Activated T-cell treated with anti-CD3 and anti-CD28 coated beads for 1 hour (primary cell): ENCODE measurements around the gene ANKRD60.

ENCODE experiments used
- DNase-seq: peaks from one replicate; pipeline ENCODE4 v3.0.0-alpha.2; 2020; ENCODE audit warnings: low read depth

ANKRD60 gene

GRCh38 chr20:58194175-58194791, 34.2 kb downstream of the ANKRD60 start:
- DNase-seq, result no peak

GRCh38 chr20:58192567-58192966, 35.9 kb downstream of the ANKRD60 start:
- peak; percentile 25 for DNase-seq

- DNase-seq, result no peak
Observed at GRCh38 chr20:58192065-58192464, 36.4 kb downstream of the ANKRD60 start.

- DNase-seq, result no peak
Observed at GRCh38 chr20:58188527-58188926, 39.9 kb downstream of the ANKRD60 start.

- no peak for DNase-seq
Observed at GRCh38 chr20:58184984-58185383, 43.5 kb downstream of the ANKRD60 start.

GRCh38 chr20:58184063-58184462, 44.4 kb downstream of the ANKRD60 start:
- DNase-seq, result no peak

GRCh38 chr20:58182521-58183140, 45.8 kb downstream of the ANKRD60 start:
- no peak for DNase-seq

- peak; percentile 64 for DNase-seq
Observed at GRCh38 chr20:58179432-58180099, 48.9 kb downstream of the ANKRD60 start.

- DNase-seq, result no peak
Observed at GRCh38 chr20:58179083-58179431, 49.4 kb downstream of the ANKRD60 start.

- no peak for DNase-seq
Observed at GRCh38 chr20:58177799-58178198, 50.7 kb downstream of the ANKRD60 start.

GRCh38 chr20:58175836-58176235, 52.6 kb downstream of the ANKRD60 start:
- no peak for DNase-seq

GRCh38 chr20:58175425-58175824, 53.0 kb downstream of the ANKRD60 start:
- DNase-seq, result no peak

GRCh38 chr20:58174708-58175280, 53.7 kb downstream of the ANKRD60 start:
- DNase-seq, result no peak

- DNase-seq, result no peak
Observed at GRCh38 chr20:58173930-58174707, 54.3 kb downstream of the ANKRD60 start.

GRCh38 chr20:58173091-58173490, 55.4 kb downstream of the ANKRD60 start:
- no peak for DNase-seq

GRCh38 chr20:58171796-58172425, 56.5 kb downstream of the ANKRD60 start:
- DNase-seq, result no peak

- DNase-seq, result no peak
Observed at GRCh38 chr20:58169450-58169849, 59.0 kb downstream of the ANKRD60 start.

- DNase-seq, result no peak
Observed at GRCh38 chr20:58168843-58169242, 59.6 kb downstream of the ANKRD60 start.

GRCh38 chr20:58167759-58168158, 60.7 kb downstream of the ANKRD60 start:
- no peak for DNase-seq
